IgD-negative memory B cell (primary cell): ENCODE results near the gene CDV3. TPM values are rescaled to one million over a fixed set of nuclear protein-coding genes. Genes with fewer than 3 reads are reported as not detected.
"Not testable (repeated sequence)": the region's sequence is repeated elsewhere in the genome, so short reads cannot be mapped to it uniquely, and the experiment has no call there.

Experiments
- H3K27ac Mint-ChIP-seq, 3 donors: one replicate each; pipeline ENCODE4 v1.8.0; 2020 to 2022; ENCODE audit warnings: mild to moderate bottlenecking in 3 of 3, mixed read lengths in 3 of 3, moderate library complexity in 1 of 3
- H3K27me3 Mint-ChIP-seq: one replicate; pipeline ENCODE4 v1.8.0; 2021; ENCODE audit warnings: mixed read lengths
- H3K36me3 Mint-ChIP-seq: one replicate; pipeline ENCODE4 v1.8.0; 2020; ENCODE audit warnings: mild to moderate bottlenecking, mixed read lengths
- H3K4me1 Mint-ChIP-seq, 3 donors: one replicate each; pipeline ENCODE4 v1.8.0; 2020 to 2022; ENCODE audit warnings: mixed read lengths in 3 of 3, mild to moderate bottlenecking in 1 of 3
- H3K4me3 Mint-ChIP-seq, 4 donors: one replicate each; pipeline ENCODE4 v1.8.0; 2020 to 2022; ENCODE audit warnings: mild to moderate bottlenecking in 4 of 4, mixed read lengths in 4 of 4, moderate library complexity in 3 of 4
- H3K9me3 Mint-ChIP-seq, 3 donors: one replicate each; pipeline ENCODE4 v1.8.0; 2020 to 2021; ENCODE audit warnings: mixed read lengths in 3 of 3, mild to moderate bottlenecking in 1 of 3
- polyA plus RNA-seq: library from polyadenylated mRNA; unstranded; fragments of 300-500 nt; fragmentation: Illumina TruSeq; gene quantifications from one replicate; pipeline ENCODE4 v1.2.3, GENCODE V29; 2021

CDV3 gene
- 39.7 TPM for polyA plus RNA-seq

DNA sequence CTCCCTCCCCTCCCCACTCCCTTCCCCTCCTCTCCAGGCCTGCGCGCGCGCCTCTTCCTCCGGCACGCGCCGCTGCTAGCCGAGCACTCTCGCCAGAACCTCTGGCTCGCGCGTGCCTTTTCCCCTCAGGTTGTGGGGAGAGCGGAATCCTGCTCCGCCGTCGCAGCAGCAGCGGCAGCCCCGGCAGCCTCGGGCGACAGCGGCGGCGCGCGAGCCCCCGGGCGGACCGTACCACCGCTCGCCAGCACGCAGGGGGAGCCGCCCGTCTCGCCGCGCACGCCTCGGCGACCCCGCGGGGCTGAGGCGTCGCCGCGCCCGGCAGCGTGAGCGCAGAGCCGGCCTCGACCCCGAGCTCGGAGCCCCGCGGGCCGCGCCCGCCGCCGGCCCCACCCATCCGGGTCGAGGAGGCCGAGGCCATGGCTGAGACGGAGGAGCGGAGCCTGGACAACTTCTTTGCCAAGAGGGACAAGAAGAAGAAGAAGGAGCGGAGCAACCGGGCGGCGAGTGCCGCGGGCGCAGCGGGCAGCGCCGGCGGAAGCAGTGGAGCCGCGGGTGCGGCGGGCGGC, at the start of gene CDV3:
Gene CDV3 (plus strand): TSS at position 58 of the 566 bp plus-strand sequence. CDS start 359 bp downstream, at position 417.
- H3K36me3 Mint-ChIP-seq: peaks cover 2% of the 10 kb centered on the region
- H3K9me3 Mint-ChIP-seq: no peaks in the 10 kb centered on the region
- peak within 1 kb of the TSS; percentile 99 for H3K27ac Mint-ChIP-seq
- H3K4me3 Mint-ChIP-seq: peak within 1 kb of the TSS; percentile 85 to 98 (median 97)
- H3K4me1 Mint-ChIP-seq: peaks cover 49 to 58% (median 55%) of the 10 kb centered on the region in 3 donors
- H3K27me3 Mint-ChIP-seq: no peaks in the 10 kb centered on the region

- H3K36me3 Mint-ChIP-seq, H3K4me3 Mint-ChIP-seq, H3K9me3 Mint-ChIP-seq, H3K27ac Mint-ChIP-seq, H3K27me3 Mint-ChIP-seq: not testable (repeated sequence)
- H3K4me1 Mint-ChIP-seq: peaks cover 9 to 18% (median 14%) of the 10 kb centered on the region in 3 donors
These were observed 49.7 kb upstream of the CDV3 start for GRCh38 chr3:133523758-133524157.

DNA sequence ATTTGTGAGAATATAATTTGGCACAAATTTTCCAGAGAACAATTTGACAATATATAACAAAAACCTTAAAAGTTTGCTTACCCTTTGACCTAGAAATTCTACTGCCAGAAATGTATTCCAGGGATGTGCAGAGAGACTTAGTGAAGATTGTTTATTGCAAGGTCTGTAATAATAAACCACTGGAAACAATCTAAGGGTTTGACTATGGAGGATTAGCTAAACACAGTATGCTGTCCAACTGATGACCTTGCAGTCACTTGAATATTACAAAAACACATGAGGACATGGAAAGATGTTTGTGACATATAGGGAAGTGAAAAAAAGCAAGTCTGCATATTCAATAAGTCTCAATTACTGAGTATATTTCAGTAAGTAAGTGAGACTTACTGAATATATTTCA, 48.1 kb upstream of the CDV3 start:
- Mint-ChIP-seq H3K4me1 (peaks cover 9 to 18% (median 17%) of the 10 kb centered on the region in 3 donors), H3K27ac (peak overlapping the region in 1 of 3 donors; percentile 25)

DNA sequence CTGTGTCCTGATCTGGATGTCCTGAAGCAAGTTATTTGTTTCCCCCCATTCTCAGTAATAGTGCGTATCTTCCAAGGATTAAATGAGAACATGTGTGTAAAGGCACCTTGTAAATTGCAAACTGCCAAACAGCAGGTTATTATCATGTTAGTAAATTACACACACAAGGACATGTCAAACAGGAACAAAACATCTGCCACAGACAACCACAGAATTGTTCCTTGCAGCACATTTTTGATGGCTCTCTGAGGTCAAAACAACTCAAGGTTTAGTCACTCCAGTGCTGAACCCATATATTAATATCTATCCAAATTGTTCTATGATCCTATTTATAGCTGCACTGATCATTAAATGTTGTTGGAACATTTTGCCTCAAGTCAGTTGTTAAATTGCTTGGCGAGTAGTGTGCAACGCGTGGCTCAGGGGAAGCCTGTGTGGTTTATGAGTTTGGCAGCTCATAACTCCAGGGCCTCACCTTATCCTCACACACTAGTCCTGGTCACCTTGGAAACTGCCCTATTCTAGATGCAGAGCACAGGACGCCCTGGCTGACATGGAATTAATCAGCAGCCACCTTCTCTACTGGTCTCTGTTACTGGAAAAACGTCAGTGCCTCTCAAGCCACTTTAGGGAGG, 46.3 kb upstream of the CDV3 start:
- Mint-ChIP-seq H3K27ac (no peak overlapping the region), H3K27me3 (no peaks in the 10 kb centered on the region), H3K4me1 (peaks cover 3 to 14% (median 13%) of the 10 kb centered on the region in 3 donors), H3K36me3 (peaks cover 5% of the 10 kb centered on the region), H3K4me3 (no peak overlapping the region), H3K9me3 (no peaks in the 10 kb centered on the region)

More for the DNA sequence above, 48.1 kb upstream of the CDV3 start:
- Mint-ChIP-seq H3K4me3 (no peak overlapping the region), H3K36me3 (peaks cover 5% of the 10 kb centered on the region), H3K9me3 (no peaks in the 10 kb centered on the region), H3K27me3 (no peaks in the 10 kb centered on the region)

GRCh38 chr3:133529809-133530208, 43.7 kb upstream of the CDV3 start:
- peaks cover 0 to 4% (median 0%) of the 10 kb centered on the region in 3 donors for H3K9me3 Mint-ChIP-seq
- H3K4me1 Mint-ChIP-seq: peaks cover 5 to 10% (median 6%) of the 10 kb centered on the region in 3 donors
- peaks cover 5% of the 10 kb centered on the region for H3K36me3 Mint-ChIP-seq
- no peak overlapping the region for H3K4me3 Mint-ChIP-seq
- H3K27me3 Mint-ChIP-seq: no peaks in the 10 kb centered on the region
- H3K27ac Mint-ChIP-seq: no peak overlapping the region

DNA sequence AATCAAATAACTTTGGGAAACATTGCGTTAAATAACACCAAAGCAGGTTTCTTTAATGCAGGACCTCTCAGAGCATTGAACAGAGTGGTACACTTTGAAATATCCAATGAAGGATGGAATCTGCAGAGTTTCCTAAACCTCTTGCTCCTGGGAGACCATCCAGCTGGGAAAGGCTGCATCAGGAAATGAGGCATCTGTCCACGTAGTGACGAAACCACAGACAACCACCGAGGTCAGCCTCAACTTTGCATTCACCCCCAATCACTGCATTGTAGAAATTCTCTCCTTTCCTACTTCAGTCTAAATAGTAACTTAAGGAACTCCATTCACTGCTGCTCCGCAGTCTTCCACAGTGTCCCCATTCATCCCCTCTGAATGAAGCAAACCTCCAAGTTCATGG, 41.5 kb upstream of the CDV3 start:
- no peak overlapping the region for H3K27ac Mint-ChIP-seq
- peaks cover 0 to 5% (median 2%) of the 10 kb centered on the region in 3 donors for H3K4me1 Mint-ChIP-seq
- no peak overlapping the region for H3K4me3 Mint-ChIP-seq
- peaks cover 3% of the 10 kb centered on the region for H3K27me3 Mint-ChIP-seq
- H3K9me3 Mint-ChIP-seq: peaks cover 0 to 4% (median 0%) of the 10 kb centered on the region in 3 donors
- peaks cover 5% of the 10 kb centered on the region for H3K36me3 Mint-ChIP-seq

- Mint-ChIP-seq H3K4me3 (no peak overlapping the region), H3K4me1 (peaks cover 0 to 5% (median 2%) of the 10 kb centered on the region in 3 donors), H3K9me3 (peaks cover under 1 to 5% (median 1%) of the 10 kb centered on the region in 3 donors), H3K27ac (no peak overlapping the region), H3K27me3 (peaks cover 3% of the 10 kb centered on the region), H3K36me3 (peaks cover 3% of the 10 kb centered on the region)
These were observed 40.5 kb upstream of the CDV3 start for GRCh38 chr3:133532951-133533350.

DNA sequence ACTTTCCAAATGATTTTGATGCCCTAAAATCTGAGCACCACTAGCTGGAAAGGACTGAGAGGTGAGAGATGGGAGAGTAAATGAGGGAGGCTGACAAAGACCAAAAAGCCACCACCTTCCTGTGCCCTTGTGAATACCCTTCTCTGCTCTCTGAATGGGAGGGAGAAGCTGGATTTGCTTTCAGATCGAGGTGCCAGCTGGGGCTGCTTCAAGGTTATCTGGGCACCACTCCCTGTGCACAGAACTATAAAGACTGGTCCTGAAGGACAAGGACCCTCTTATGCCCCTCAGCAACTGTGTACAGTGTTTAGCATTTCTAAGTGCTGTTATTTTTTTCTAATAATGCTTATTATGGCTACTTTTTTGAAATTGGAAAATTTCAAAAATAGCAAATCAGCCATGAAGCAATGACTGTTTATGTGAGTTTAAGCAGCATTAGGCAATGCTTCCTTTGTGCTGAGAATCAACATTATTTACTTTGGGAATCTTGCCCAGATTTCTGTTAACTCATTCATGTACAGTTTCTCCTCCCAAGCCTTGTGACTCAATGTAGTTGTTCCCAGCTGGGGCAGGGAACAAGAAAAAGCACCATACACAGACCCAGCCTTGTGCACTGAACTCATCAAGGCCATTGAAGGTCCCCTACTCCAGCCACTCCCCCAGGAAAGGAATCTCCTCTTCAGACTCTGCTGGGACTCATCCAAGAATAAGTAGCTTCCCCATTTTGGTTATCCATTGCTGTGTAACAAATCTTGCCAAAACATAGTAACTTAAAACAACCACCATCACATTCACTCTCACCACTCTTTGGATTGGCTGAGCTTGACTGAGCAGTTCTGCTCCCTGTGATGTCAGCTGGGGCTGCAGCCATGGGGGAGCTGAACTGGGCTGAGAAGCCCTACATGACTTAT, 37.3 kb upstream of the CDV3 start:
- H3K36me3 Mint-ChIP-seq: no peaks in the 10 kb centered on the region
- no peak overlapping the region for H3K27ac Mint-ChIP-seq
- H3K27me3 Mint-ChIP-seq: peaks cover 3% of the 10 kb centered on the region
- peaks cover 3 to 8% (median 4%) of the 10 kb centered on the region in 3 donors for H3K9me3 Mint-ChIP-seq
- no peak overlapping the region for H3K4me3 Mint-ChIP-seq
- peaks cover 0 to 3% (median 2%) of the 10 kb centered on the region in 3 donors for H3K4me1 Mint-ChIP-seq

GRCh38 chr3:133537131-133537530, 36.4 kb upstream of the CDV3 start:
- H3K27me3 Mint-ChIP-seq, H3K9me3 Mint-ChIP-seq, H3K4me1 Mint-ChIP-seq, H3K36me3 Mint-ChIP-seq, H3K27ac Mint-ChIP-seq, H3K4me3 Mint-ChIP-seq: not testable (repeated sequence)

- H3K27me3 Mint-ChIP-seq: peaks cover 3% of the 10 kb centered on the region
- peaks cover 0 to 4% (median 2%) of the 10 kb centered on the region in 3 donors for H3K4me1 Mint-ChIP-seq
- no peaks in the 10 kb centered on the region for H3K36me3 Mint-ChIP-seq
- H3K27ac Mint-ChIP-seq: no peak overlapping the region
- peaks cover 3 to 8% (median 4%) of the 10 kb centered on the region in 3 donors for H3K9me3 Mint-ChIP-seq
- H3K4me3 Mint-ChIP-seq: no peak overlapping the region
These were observed 35.3 kb upstream of the CDV3 start for GRCh38 chr3:133538154-133538553.

DNA sequence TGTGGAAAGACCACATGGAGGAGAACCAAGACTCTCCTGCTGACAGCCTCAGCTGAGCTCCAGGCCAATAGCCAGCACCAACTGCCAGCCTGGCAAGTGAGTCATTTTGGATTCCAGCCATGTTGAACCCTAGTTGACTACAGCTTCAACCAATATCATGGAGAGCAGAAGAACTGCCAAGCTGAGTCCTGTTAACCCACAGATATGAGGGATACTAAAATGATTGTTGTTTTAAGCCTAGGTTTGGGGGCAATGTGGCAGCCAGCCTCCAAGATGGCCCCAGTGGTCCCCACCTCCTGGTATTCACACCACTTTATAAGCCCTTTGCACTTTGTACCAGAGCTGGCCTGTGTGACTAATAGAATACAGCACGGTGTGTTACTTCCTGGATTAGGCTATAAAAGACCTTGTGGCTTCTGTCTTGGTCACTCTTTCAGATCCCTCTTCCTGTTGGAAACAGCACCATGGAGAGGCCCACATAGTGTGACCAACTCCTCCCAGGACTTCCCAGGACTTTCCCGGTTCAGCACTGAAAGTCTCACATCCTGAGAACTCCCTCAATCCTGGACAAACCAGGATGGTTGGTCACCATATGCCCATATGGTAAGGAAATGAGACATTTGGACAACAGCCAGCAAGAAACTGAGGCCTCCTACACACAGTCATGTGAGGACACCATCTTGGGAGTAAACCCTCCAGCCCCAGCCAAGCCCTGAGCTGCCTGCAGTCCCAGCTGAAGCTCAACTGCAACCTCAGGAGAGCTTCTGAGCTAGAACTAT, 32.4 kb upstream of the CDV3 start:
- Mint-ChIP-seq H3K4me3 (no peak overlapping the region), H3K36me3 (no peaks in the 10 kb centered on the region), H3K27ac (no peak overlapping the region), H3K9me3 (peaks cover 3 to 4% (median 4%) of the 10 kb centered on the region in 3 donors), H3K4me1 (peaks cover 0 to 2% (median 2%) of the 10 kb centered on the region in 3 donors), H3K27me3 (peaks cover 3% of the 10 kb centered on the region)

- Mint-ChIP-seq H3K36me3 (no peaks in the 10 kb centered on the region), H3K9me3 (peaks cover 3 to 4% (median 4%) of the 10 kb centered on the region in 3 donors), H3K4me1 (peaks cover 0 to 2% (median 0%) of the 10 kb centered on the region in 3 donors), H3K27me3 (no peaks in the 10 kb centered on the region), H3K4me3 (no peak overlapping the region), H3K27ac (no peak overlapping the region)
These were observed 30.6 kb upstream of the CDV3 start for GRCh38 chr3:133542871-133543270.

DNA sequence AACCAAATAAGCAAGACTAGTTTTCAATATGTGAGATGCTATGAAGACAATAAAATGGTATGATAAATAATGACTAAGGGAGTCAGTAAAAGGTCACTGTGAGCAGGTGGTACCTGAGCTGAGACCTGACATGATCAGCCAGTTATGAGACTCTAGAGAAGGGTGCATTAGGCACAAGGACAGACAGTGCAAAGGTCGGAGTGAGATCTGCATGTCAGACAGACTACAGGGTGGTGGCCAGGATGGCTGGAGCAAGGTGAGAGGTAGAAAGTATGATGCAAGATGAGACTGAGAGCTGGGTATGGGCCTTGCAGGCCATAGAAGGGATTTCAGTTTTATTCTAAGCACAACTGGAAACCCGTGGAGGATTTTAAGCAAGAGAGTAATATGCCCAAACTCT, 28.5 kb upstream of the CDV3 start:
- peaks cover 0 to 10% (median 8%) of the 10 kb centered on the region in 3 donors for H3K4me1 Mint-ChIP-seq
- not testable (repeated sequence) for H3K27me3 Mint-ChIP-seq, H3K4me3 Mint-ChIP-seq, H3K9me3 Mint-ChIP-seq, H3K36me3 Mint-ChIP-seq, H3K27ac Mint-ChIP-seq

DNA sequence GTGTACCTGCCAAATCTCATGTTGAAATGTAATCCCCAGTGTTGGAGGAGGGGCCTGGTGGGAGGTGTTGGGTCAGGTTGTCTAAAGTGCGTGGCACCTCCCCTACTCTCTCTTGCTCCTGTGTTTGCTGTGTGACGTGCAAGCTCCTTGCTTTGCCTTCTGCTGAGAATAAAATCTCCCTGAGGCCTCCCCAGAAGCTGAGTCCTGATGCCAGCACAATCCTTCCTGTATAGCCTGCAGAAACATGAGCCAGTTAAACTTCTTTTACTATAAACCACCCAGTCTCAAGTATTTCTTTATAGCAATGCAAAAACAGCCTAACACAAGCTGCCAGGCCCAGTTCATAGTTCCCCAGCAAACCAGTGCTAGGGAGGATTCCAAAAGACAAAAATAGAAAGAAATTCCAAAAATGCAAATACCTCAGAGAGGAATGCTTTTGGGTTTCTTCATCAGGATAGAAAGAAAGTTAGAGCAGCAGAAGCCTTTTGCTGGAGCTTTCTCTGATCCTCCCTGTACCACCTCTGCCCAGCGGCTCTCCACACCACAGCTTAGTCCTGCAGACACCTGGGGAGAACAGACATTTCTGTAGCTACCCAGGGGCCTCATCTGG, 25.9 kb upstream of the CDV3 start:
- Mint-ChIP-seq H3K36me3 (no peaks in the 10 kb centered on the region), H3K9me3 (no peaks in the 10 kb centered on the region), H3K4me3 (no peak overlapping the region), H3K4me1 (peaks cover 0 to 9% (median 9%) of the 10 kb centered on the region in 3 donors), H3K27me3 (no peaks in the 10 kb centered on the region), H3K27ac (peak overlapping the region in 2 of 3 donors; percentile 19 to 45)
